Activated CD4-positive, alpha-beta memory T cell treated with anti-CD3 and anti-CD28 coated beads, Interleukin-2, amount 10 ng/mL, durations not matched to agents 7 days and 5 days (primary cell): ENCODE data around the gene BTBD9. TPM values are rescaled to one million over a fixed set of nuclear protein-coding genes. Genes with fewer than 3 reads are reported as not detected.

Experiments used
- CTCF ChIA-PET: fragments of 350-600 bp; sonication (Branson Sonifier 250); formaldehyde crosslinking; loops from one replicate; lab custom pipeline; 2021; ENCODE audit warnings: antibody characterized with exemption, inconsistent platforms; lab: Charles Lee
- POLR2A ChIA-PET: fragments of 350-600 bp; sonication (Branson Sonifier 250); formaldehyde crosslinking; loops from one replicate; lab custom pipeline; 2021; ENCODE audit warnings: antibody characterized with exemption; lab: Charles Lee
- DNase-seq: peaks from one replicate; pipeline ENCODE4 v3.0.0-alpha.2; 2020
- H3K27ac Mint-ChIP-seq: one replicate; pipeline ENCODE4 v1.8.0; 2021; ENCODE audit warnings: mild to moderate bottlenecking, mixed read lengths
- H3K27me3 Mint-ChIP-seq: one replicate; pipeline ENCODE4 v1.8.0; 2021; ENCODE audit warnings: mixed read lengths
- H3K36me3 Mint-ChIP-seq: one replicate; pipeline ENCODE4 v1.8.0; 2021; ENCODE audit warnings: low read depth, mixed read lengths
- H3K4me1 Mint-ChIP-seq: one replicate; pipeline ENCODE4 v1.8.0; 2021; ENCODE audit warnings: mixed read lengths
- H3K4me3 Mint-ChIP-seq: one replicate; pipeline ENCODE4 v1.8.0; 2021; ENCODE audit warnings: mild to moderate bottlenecking, mixed read lengths
- H3K9me3 Mint-ChIP-seq: one replicate; pipeline ENCODE4 v1.8.0; 2021; ENCODE audit warnings: mixed read lengths
- total RNA-seq, 2 experiments: library from RNA; stranded (reverse); gene quantifications; one replicate each; pipeline ENCODE4 v1.2.3, GENCODE V29; 2021

BTBD9 gene
- total RNA-seq, 2 experiments from 2014 or later: 14.7 to 16.1 TPM

DNA sequence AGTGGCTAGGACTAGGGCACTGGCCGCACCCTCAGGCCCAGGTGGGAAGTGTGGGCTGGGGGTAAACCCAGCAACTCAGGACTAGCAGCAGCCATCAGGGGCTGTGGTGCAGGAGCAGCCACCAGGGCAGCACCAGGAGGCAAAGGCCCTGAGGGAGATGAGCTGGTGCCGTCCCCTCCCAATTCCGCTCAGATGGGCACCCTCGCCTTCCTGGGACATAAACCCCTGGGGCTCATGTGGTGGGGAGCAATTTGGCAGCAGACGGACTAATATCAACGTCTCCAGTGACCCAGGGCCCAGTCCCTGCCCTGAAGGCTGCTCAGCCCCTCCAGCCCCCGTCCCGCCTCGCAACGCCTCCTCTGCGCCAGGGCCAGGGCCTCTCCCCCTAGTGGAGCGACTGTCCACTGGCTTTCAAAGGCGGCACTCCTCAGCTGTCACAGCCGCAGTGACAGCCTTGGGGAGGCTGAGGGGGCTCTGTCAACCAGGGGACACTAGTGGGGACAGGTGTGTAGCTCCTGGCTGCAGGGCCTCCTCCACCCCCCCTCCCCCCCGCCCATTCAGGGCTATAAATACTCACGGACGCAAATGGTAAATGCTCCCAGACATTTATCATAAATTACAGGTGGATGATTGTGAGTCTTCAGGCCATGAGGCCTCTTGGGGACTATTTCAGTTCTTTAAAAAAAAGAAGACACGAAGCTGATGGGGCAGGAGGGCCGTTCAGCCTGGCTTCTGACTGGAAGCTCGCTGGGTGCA lies 470.3 kb downstream of the BTBD9 start:
- Mint-ChIP-seq H3K36me3 (no peaks in the 10 kb centered on the region), H3K4me3 (no peak overlapping the region), H3K4me1 (no peaks in the 10 kb centered on the region), H3K27me3 (no peaks in the 10 kb centered on the region), H3K27ac (peak overlapping the region; percentile 3), H3K9me3 (no peaks in the 10 kb centered on the region)
- ChIA-PET POLR2A (no interaction called here), CTCF (interaction anchor here (0.6 kb wide), 1 partner anchor 82 kb away, joined by 3 read pairs; no protein-coding TSS in a partner anchor)
- DNase-seq: no peak

DNA sequence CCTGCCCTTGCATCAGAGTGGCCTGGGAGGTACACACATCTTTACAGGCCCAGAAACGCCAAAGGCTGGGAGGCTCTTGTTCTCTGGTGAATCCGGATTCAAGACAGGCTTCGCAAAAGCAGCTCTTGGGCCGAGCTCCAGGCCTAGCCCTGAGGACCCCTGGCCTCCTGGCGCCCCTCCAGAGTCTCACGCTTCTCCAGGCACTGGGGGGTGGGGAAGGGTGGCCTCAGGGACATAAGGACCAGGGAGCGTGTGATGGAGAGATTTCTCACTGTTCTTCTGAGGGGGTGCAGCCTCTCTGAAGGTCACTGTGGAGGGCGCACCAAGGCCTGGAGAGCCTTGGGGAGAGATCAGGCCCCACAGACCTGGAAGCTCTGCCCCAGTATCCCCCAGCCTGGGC lies 471.0 kb downstream of the BTBD9 start:
- H3K9me3 Mint-ChIP-seq: no peaks in the 10 kb centered on the region
- no peaks in the 10 kb centered on the region for H3K4me1 Mint-ChIP-seq
- POLR2A ChIA-PET: no interaction called here
- H3K36me3 Mint-ChIP-seq: no peaks in the 10 kb centered on the region
- CTCF ChIA-PET: no interaction called here
- H3K27ac Mint-ChIP-seq: no peak overlapping the region
- H3K27me3 Mint-ChIP-seq: no peaks in the 10 kb centered on the region
- no peak for DNase-seq
- no peak overlapping the region for H3K4me3 Mint-ChIP-seq

DNA sequence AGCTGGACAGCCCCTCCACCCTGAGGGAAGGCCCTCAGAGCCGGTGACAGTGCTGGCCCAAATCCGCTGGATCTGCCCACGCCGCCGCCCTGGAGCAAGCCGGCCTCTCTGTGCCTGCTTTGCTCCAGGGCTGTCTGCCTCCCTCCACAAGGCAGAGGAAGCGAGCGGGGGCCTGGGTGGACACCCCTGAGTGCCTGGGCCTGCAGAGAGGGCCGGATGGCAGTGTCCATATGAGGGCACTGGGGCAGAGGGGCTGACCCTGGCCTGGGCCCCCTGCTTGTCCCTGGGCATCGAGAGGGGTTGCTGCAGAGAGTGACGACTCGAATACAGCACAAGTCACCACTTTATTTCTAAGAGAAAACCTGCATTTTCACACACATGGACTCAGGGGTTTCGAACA lies 471.6 kb downstream of the BTBD9 start:
- no peaks in the 10 kb centered on the region for H3K4me1 Mint-ChIP-seq
- H3K27ac Mint-ChIP-seq: no peak overlapping the region
- POLR2A ChIA-PET: no interaction called here

DNA sequence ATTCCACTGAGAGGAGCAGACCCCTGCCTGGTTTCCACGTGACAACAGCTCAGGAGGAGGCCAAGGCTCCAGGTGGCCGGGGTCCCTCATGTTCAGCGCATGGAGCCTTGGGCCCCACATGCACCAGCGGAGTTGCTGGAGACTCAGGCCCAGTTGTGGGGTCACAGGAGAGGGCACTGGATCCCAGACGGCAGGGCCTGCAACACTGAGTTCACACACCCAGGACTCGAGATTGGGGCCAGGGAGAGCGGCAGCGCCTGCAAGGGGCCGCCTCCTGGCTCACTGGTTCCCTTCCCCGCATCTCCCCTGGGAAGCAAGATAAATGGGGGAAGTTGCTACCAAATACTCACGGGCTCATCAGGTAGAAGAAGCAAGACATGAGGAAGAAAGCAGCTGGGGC lies 472.1 kb downstream of the BTBD9 start:
- H3K4me1 Mint-ChIP-seq: no peaks in the 10 kb centered on the region
- H3K4me3 Mint-ChIP-seq: no peak overlapping the region
- H3K36me3 Mint-ChIP-seq: no peaks in the 10 kb centered on the region
- no peak overlapping the region for H3K27ac Mint-ChIP-seq
- ChIA-PET CTCF (no interaction called here), POLR2A (no interaction called here)
- no peaks in the 10 kb centered on the region for H3K27me3 Mint-ChIP-seq
- DNase-seq: no peak
- no peaks in the 10 kb centered on the region for H3K9me3 Mint-ChIP-seq

More for the DNA sequence above, 471.6 kb downstream of the BTBD9 start:
- no peak for DNase-seq
- no peaks in the 10 kb centered on the region for H3K9me3 Mint-ChIP-seq
- no peak overlapping the region for H3K4me3 Mint-ChIP-seq
- H3K27me3 Mint-ChIP-seq: no peaks in the 10 kb centered on the region
- H3K36me3 Mint-ChIP-seq: no peaks in the 10 kb centered on the region
- CTCF ChIA-PET: no interaction called here

DNA sequence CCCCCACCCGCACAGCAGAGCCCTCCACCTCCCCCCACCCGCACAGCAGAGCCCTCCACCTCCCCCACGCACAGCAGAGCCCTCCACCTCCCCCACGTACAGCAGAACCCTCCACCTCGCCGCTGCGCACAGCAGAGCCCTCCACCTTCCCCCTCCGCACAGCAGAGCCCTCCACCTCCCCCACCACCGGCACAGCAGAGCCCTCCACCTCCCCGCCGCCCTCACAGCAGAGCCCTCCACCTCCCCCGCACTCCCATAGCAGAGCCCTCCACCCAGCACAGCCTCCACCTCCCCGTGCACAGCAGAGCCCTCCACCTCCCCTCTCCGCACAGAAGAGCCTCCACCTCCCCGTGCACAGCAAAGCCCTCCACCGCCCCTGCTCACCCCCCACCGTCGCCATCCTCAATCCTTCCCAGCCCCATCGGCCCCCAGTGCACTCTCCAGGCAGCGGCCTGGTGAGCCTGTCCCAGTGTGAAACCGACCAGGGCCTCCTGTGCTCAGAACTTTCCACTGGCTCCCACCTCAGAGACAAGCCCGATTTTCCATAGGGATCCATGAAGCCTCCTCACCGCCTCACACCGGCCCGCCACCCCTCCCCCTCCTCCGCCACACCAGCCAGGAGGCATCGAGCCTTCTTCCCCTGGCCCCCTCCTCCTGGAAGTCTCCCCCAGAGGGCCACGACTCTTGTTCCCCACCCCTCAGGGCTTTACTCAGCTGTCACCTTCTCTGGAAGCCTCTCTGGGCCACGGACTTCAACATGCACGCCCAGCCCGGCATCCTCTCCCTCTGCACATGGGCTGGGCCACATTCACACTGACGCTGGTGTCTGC lies 473.1 kb downstream of the BTBD9 start:
- Mint-ChIP-seq H3K27ac (no peak overlapping the region), H3K4me3 (no peak overlapping the region), H3K36me3 (no peaks in the 10 kb centered on the region), H3K4me1 (no peaks in the 10 kb centered on the region), H3K27me3 (no peaks in the 10 kb centered on the region), H3K9me3 (no peaks in the 10 kb centered on the region)
- no peak for DNase-seq
- CTCF ChIA-PET: no interaction called here
- POLR2A ChIA-PET: no interaction called here

DNA sequence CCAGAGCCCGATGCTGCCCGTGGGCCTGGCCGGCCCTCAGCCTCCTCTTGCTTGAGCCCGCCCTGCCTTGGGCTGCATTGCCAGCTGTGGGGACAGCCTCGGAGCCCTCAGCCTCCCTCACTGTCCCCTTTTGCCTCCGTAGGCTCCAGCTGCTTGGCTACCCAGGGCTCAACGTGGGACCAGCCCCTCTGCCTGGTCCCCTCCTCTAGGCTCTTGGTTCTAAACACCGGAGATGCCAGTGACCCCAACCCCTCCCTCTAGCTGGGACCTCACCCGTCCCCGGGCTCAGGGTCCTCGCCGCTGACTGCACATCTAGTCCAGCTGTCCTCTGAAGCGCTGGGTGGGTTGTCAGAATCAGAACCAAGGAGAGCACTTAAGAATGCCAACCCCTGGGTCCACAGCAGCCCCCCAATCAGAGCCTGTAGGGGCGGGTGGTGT lies 475.0 kb downstream of the BTBD9 start:
- Mint-ChIP-seq H3K4me1 (no peaks in the 10 kb centered on the region), H3K27me3 (no peaks in the 10 kb centered on the region), H3K9me3 (no peaks in the 10 kb centered on the region), H3K27ac (no peak overlapping the region), H3K36me3 (no peaks in the 10 kb centered on the region), H3K4me3 (no peak overlapping the region)
- DNase-seq: no peak
- CTCF ChIA-PET: no interaction called here
- POLR2A ChIA-PET: no interaction called here

DNA sequence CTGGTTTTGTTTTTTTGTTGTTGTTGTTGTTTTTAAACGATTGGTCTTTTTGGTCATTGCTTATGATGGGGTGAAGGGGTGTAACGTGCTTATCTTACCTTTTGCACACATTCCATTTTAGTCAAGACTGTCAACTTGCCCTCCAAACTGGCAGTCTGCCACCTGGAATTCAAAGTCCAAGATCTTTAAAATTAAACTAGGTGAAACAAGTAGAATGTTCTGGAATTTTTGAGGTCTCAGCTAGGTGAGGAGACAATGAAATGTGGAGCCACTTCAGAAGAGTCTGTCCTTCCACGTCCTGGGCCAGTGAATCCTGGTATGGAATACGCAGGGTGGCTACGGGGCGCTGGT lies 475.6 kb downstream of the BTBD9 start:
- no peak overlapping the region for H3K4me3 Mint-ChIP-seq
- ChIA-PET CTCF (no interaction called here), POLR2A (interaction anchor here (0.8 kb wide), 1 partner anchor 9 kb away, joined by 3 read pairs; no protein-coding TSS in a partner anchor)
- no peak for DNase-seq
- no peaks in the 10 kb centered on the region for H3K36me3 Mint-ChIP-seq
- H3K27me3 Mint-ChIP-seq: no peaks in the 10 kb centered on the region
- no peak overlapping the region for H3K27ac Mint-ChIP-seq
- H3K4me1 Mint-ChIP-seq: no peaks in the 10 kb centered on the region
- no peaks in the 10 kb centered on the region for H3K9me3 Mint-ChIP-seq

DNA sequence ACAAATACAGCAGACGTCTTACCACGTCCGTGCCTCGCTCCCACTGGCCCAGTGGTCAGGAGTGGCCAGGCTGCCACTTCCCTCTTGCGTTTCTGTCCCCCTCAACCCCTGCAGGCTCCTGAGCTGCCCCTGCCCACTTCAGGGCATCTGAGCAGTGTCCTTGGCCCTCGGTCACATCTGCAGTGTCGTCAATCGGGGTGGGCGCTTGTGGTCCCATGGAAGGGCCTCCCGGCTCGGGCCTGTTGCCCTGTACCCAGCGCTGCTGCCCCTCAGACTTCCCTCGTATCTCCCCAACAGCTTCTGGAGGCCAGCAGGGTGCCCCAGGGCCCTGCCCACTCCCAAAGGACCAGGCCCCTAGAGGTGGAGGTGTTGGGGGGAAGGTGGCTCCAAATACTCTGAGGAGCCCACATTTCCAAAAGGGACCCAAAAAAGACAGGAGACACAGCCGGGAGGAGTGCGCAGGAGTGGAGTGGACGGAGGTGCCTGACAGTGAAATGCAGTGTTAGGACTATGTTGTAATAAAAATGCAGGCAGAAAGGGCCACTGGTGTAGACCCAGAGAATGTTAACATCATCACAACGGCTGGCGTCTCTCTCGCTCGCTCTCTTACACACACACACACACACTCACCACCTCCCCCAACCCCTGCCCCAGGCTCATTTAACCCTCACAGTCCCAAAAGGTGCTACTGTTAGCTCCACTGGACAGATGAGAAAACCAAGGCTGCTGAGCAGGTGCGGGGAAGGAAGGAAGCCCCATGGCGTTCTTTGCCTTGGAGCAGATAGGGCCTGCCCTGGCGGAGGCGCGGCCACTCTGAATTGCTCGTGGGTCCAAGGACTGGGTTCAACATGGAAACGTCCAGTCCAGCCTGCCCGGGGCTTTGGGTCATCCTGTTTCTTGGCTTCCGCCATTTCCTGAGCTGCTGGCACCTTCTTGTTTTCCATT lies 476.3 kb downstream of the BTBD9 start:
- Mint-ChIP-seq H3K9me3 (no peaks in the 10 kb centered on the region), H3K36me3 (no peaks in the 10 kb centered on the region), H3K4me1 (no peaks in the 10 kb centered on the region), H3K27me3 (no peaks in the 10 kb centered on the region), H3K4me3 (no peak overlapping the region), H3K27ac (no peak overlapping the region)
- CTCF ChIA-PET: interaction anchor here (0.8 kb wide), 1 partner anchor 460 kb away, joined by 4 read pairs; no protein-coding TSS in a partner anchor
- no peak for DNase-seq
- POLR2A ChIA-PET: interaction anchor here (0.8 kb wide), 1 partner anchor 10 kb away, joined by 3 read pairs; no protein-coding TSS in a partner anchor

DNA sequence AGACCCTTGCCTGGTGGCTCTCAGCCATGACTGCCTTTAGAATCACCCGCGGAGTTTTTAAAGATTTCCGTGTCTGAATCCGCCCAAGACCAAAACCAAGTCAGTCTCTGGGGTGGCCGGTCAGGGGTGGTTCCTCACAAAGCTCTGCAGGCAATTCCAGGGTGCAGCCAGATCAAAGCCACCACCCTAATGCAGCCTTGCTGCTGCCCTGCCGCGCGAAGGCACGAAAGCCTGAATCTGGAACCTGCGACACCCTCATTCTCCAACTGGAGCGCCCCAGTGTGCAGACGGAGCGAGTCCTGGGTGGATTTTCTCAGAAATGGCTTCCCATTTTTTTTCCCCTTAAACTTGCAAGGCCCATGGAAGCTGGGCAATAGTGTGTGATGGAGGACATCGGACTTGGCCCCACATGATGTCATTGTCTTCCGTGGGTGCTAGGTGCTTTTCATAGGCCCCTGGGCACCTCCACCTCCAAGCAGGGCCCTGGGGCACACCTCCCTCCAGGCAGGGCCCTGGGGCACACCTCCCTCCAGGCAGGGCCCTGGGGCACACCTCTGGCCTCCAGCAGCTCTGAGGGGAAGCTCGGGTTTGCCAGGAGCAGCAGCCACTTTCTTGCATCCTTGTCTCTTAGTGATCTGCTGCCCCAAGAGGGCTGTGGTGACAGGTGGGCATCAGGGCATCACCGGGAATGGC lies 477.1 kb downstream of the BTBD9 start:
- ChIA-PET POLR2A (no interaction called here), CTCF (interaction anchor here (0.8 kb wide), 1 partner anchor 459 kb away, joined by 4 read pairs; no protein-coding TSS in a partner anchor)
- Mint-ChIP-seq H3K4me1 (no peaks in the 10 kb centered on the region), H3K9me3 (no peaks in the 10 kb centered on the region), H3K36me3 (no peaks in the 10 kb centered on the region), H3K4me3 (no peak overlapping the region), H3K27me3 (no peaks in the 10 kb centered on the region), H3K27ac (no peak overlapping the region)
- DNase-seq: no peak

DNA sequence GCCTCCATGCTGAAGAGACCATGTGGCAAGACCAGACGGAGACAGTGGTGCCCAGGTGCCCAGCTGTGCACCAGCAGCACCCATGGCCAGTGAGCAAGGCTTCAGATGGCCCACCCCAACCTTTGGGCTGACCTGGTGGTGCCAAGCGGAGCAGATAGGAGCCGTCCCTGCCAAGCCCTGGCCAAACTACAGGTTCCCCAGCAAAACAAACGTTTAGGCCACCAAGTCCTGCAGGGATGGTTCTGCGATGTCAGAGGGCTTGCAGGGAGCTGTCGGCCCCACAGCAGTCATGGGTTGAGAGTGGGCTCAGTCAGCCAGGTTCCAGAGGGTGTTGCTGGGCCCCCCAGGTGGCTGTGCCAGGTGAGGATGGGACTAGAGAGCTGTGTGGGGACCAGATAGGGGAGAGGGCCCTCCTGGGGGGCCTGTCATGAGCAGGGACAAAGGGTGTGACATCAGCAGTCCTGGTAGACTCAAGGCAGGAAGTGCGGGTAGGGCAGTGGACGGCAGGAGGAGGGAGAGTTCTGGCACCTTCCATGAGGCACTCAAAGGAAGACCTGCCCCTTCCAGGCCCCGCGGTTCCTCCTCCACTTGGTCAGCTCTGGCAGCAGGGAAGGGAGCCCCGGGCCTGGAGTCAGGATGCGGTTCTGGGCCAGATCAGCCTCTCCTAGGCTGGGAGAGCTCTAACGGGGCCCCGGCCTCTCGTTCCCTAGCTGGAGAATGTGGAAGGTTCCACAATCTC lies 477.8 kb downstream of the BTBD9 start:
- no peak overlapping the region for H3K4me3 Mint-ChIP-seq
- H3K4me1 Mint-ChIP-seq: no peaks in the 10 kb centered on the region
- no peak overlapping the region for H3K27ac Mint-ChIP-seq
- H3K27me3 Mint-ChIP-seq: no peaks in the 10 kb centered on the region
- CTCF ChIA-PET: no interaction called here
- POLR2A ChIA-PET: no interaction called here
- no peak for DNase-seq
- H3K36me3 Mint-ChIP-seq: no peaks in the 10 kb centered on the region
- H3K9me3 Mint-ChIP-seq: no peaks in the 10 kb centered on the region

DNA sequence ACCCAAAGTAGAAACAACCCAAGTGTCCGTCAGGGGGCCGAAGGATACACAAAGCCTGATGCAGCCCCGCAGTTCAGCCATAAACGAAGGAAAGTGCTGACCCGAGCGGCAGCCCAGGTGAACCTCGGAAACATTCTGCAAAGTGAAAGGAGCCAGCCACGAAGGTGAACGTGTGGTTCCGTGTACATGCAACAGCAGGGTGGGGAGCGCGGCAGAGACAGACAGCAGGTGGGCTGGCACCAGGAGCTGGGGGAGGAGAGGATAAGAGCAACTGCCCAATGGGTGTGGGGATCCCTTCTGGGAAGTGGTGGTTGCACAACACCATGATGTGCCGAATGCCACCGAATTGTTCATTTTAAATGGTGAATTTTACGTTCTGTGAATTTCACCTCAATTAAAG lies 478.4 kb downstream of the BTBD9 start:
- H3K4me3 Mint-ChIP-seq: no peak overlapping the region
- ChIA-PET CTCF (no interaction called here), POLR2A (no interaction called here)
- DNase-seq: no peak
- H3K9me3 Mint-ChIP-seq: no peaks in the 10 kb centered on the region
- no peaks in the 10 kb centered on the region for H3K4me1 Mint-ChIP-seq
- no peaks in the 10 kb centered on the region for H3K27me3 Mint-ChIP-seq
- H3K36me3 Mint-ChIP-seq: no peaks in the 10 kb centered on the region
- no peak overlapping the region for H3K27ac Mint-ChIP-seq

DNA sequence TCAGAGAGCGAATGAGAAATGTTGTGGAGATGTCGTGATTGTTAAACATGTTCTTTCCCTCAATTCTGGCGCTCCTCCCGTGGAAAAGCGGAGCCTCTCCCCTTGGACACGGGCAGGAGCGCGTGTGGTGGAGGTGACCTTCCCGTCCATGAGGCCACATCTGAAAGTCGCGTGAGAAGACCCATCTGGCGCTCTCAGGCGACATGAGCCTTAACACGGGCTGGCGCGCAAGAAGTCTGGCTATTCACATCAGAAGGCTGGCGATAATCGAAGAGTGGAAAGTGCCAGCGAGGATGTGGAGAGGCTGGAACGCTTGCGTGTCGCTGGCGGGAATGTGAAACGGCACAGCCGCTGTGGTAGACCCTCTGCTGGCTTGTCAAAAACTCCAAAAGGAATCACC lies 478.9 kb downstream of the BTBD9 start:
- DNase-seq: no peak
- POLR2A ChIA-PET: no interaction called here
- no peak overlapping the region for H3K4me3 Mint-ChIP-seq
- H3K27ac Mint-ChIP-seq: no peak overlapping the region
- no peaks in the 10 kb centered on the region for H3K27me3 Mint-ChIP-seq
- H3K4me1 Mint-ChIP-seq: no peaks in the 10 kb centered on the region
- no peaks in the 10 kb centered on the region for H3K9me3 Mint-ChIP-seq
- H3K36me3 Mint-ChIP-seq: no peaks in the 10 kb centered on the region
- CTCF ChIA-PET: no interaction called here
